Fibroblast of skin of abdomen (primary cell): ENCODE measurements around the gene RNF130. TPM values are rescaled to one million over a fixed set of nuclear protein-coding genes. Genes with fewer than 3 reads are reported as not detected.

Source experiments
- DNase-seq: peaks from one replicate; pipeline ENCODE4 v3.0.0-alpha.2; 2013
- polyA plus RNA-seq, 2 experiments: library from polyadenylated mRNA; unstranded; fragments of 120-200 nt; gene quantifications; one replicate each; pipeline ENCODE4 v1.2.1, GENCODE V29; 2013; ENCODE audit not compliant: insufficient read length in 2 of 2

RNF130 gene
- polyA plus RNA-seq (2013, experiment 1 of 2; ENCODE audit: insufficient read length), result 41.8 TPM
- polyA plus RNA-seq (2013, experiment 2 of 2; ENCODE audit: insufficient read length), result 41.4 TPM

GRCh38 chr5:180071531-180072255 is at the start of gene RNF130:
Gene RNF130 (minus strand): TSS chr5:180071759. CDS start chr5:180071702, 57 bp downstream.
- peak; percentile 94 for DNase-seq

- DNase-seq, result no peak
Observed at GRCh38 chr5:180120237-180121101, 48.9 kb upstream of the RNF130 start.

GRCh38 chr5:180119903-180120236 is 48.3 kb upstream of the RNF130 start:
- DNase-seq, result no peak

DNA sequence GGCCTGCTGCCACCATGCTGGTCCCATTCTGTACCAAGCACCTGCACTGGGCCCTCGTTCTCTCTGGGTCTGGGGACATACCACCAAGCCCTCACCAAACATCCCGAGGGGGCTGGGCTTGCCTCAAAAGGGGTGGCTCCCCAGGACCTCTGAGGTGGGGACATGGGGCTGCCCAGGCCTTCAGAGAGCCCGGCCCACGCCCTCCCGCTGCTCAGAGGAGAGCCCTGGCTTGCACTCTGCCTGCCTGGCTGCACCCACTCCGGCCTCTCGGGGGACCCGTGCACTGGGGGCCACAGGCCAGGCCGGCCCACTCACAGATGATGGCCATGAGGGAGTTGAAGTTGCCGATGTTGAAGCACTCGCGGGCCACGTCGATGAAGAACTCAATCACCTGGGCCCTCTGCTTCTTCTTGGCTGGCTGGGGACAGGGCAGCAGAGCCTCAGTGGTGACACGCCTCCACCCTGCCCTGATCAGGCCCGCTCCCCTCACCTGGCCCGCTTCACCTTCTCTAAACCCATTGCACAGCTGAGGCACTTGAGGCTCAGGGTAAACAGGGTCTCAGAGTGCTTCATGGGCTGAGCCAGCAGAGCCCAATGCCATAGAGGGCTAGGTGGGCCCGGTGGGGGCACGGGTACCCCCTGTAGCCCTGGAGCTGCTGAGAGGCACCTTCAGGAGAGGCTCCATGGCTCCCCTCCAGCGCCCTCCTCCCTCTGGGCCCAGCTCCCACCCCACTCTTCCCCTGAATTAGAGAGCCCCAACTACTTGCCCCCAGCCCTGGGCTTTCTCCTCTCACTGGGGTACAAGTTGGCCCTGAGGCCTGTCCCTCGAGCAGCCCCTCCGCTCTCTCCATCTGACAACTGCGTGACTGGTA is 47.7 kb upstream of the RNF130 start:
- no peak for DNase-seq

DNA sequence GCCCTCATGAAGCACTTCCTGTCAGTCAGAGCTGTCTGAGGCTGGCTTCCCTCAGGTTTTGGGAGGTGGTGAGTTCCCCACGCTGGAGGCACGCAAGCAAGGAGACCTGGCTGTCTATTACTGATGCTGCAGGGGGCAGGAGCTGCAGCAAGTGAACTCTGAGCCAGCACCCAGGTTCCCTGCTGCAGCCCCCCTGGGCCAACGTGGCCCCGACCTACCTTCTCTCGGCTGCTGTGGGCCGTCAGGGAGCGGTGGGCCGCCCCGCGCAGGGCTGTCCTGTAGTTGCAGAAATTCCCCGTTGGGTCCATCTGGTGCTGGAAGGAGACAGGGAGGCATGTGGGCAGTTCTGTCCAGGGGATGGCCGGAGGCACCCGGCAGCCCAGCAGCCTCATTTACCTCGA is 46.8 kb upstream of the RNF130 start:
- DNase-seq, result no peak

DNA sequence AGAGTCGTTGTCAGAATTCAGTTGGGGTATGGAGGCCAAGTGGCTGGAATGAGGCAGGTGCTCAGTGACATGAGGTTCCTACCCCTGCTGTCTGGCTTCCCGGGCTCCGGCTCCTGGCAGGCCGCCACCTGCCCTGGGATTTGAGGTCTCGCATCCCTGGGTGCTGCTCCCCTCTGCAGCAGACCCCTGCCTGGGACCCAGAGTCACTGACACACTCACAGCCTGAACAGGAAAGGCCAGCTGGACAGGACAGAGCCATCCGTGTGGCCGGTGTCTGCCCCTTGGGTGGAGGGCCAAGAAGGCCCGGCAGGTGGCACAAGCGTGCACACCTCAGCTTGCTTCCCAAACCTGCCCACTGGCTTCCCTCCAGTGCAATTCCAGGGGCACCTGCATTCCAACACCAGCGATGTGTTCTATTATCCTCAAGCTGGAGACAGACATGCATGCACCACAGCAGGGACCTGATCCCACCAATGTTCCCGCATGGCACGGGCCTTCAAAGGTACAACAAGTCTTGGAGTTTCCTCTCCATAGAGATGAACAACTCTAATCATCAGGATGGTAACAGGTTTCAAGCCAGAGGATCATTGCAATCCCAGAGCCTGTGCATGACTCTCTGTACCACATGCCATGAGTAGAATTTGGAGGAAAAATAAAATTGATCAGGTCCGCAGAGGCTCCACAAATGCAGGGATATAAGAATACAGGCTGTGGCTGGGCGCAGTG is 45.6 kb upstream of the RNF130 start:
- DNase-seq, result no peak

DNA sequence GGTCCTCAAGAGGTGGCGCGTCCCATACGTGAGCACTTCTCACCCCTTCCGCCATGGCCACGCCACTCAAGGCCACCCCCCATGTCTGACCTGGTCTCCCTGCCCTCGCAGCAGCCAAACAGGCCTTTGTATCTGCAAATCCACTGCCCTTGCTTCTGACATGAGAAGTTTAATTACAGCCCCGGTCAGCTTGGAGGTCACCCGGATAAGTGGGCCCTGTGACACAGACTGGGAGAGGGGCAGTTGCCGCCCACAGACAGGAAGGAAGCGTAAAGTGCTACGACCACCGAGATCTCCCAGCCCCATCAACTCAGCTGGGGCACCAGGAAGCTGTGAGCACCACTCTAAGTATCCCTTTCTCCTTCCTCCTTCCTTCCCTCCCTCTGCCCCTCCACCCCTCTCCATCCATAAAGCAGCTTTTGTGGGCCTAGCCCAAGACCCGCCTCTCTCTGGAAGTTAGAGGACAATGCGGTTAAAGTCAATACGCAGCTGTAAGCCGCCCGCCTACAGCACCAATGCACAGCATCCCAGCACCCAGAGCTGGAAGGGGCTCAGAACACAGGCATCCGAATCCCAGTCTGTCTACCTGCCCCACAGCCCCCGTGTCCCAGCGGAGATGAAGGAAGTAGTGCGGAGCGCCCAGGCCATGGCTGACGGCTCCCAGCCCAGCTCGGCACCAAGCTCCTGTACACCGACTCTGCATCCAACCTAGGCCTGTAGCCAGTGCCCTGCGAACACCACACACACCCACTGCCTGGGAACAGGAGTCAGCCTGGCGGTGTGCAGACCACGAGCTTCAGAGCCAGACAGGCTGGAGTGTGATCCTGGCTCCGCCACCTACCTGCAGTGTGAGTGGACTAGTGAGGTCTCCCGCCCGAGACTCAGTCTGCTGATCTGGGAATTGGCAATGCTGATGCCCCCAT is 44.8 kb upstream of the RNF130 start:
- DNase-seq, result no peak

- DNase-seq, result no peak
Observed at GRCh38 chr5:180115326-180116076, 43.9 kb upstream of the RNF130 start.

GRCh38 chr5:180114304-180115003 is 42.9 kb upstream of the RNF130 start:
- no peak for DNase-seq

DNA sequence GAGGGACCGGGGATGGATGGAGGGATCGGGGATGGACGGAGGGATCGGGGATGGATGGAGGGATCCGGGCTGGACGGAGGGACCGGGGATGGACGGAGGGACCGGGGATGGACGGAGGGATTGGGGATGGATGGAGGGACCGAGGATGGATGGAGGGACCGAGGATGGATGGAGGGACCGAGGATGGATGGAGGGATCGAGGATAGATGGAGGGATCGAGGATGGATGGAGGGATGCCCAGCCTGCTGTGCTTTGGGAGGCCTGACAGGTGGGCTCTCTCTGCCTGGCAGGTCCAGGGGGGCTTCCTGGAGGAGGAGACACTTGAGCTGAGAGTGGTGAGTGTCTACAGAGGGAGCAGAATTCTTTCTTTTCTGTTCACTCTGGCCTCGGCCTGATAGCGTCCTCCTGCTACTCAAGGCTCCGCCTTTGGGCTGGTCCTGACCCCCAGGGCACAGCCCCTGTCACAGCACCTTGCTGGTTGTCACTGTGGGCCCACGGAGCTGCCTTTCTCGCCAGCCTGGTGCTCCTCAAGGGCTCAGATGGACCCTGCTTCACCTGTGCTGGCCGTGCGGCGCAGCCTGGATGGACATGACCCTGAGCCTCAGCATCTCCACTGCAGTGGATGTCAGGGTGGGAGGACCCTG is 42.2 kb upstream of the RNF130 start:
- no peak for DNase-seq

GRCh38 chr5:180112181-180112861 is 40.8 kb upstream of the RNF130 start:
- no peak for DNase-seq

DNA sequence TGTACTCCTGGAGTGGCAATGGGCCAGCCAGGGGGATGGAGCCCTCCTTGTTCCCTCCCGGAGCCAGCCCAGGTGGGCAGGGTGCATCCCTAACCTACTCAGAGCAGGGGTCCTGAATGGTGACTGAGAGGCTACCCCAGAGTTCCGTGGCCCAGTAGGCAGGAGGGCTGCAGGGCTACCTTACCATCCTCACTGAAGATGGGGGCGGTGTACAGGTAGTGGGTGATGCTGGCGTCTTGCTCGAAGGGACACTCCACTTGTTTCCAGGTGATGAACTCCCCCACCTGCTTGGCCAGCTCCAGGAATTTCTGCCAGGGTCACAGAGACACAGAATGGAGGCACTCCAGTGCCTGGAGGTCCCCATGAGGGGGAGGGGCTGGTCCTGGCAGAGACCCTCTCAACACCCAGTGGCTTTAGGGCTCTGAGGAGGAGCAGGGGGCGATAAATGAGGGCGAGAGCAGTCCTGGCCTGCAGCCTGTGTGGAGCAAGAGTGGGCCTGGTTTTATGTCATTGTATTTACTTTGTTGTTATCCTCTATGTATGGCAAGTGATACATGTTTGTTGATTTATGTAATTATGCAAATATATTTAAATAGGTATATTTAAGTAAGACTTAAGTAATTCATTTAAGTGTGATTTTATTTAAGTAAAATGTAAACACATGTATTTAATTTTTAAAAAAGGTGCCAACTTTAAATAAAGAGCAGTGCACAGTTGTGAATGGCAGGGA is 39.9 kb upstream of the RNF130 start:
- no peak for DNase-seq

DNA sequence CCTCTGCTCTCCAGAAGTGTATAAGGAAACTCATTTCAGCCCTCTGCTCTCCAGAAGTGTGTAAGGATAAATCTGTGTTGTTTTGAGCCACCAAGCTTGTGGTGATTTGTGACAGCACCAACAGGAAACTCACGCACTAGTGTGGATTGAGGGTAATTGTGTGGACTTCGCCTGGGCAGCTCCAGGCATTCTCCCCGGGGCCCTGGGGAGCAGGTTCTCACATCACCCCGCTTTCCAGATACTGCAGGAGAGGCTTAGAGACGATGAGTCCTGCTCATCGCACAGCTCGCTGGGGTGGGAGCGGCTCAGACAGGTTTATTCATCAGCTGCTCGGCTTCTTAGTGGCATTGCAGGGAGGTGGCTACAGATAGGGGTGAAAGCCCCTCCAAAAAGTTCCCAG is 38.4 kb upstream of the RNF130 start:
- no peak for DNase-seq

DNA sequence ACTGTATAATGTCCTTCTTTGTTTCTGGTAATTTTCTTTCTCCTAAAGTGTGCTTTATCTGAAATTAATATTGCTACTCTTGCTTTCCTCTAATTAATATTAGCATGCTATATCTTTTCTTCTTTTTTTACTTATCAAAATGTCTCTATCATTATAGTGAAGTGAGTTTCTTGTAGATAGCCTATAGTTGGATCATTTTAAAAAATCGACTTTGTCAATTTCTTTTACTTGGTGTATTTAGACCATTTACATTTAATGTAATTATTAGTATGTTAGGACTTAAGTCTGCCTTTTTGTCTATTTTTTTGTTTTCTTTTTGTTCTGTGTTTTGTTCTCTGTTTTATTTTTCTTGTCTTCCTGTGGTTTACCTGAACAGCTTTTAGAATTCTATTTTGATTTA is 35.4 kb upstream of the RNF130 start:
- DNase-seq, result no peak

DNA sequence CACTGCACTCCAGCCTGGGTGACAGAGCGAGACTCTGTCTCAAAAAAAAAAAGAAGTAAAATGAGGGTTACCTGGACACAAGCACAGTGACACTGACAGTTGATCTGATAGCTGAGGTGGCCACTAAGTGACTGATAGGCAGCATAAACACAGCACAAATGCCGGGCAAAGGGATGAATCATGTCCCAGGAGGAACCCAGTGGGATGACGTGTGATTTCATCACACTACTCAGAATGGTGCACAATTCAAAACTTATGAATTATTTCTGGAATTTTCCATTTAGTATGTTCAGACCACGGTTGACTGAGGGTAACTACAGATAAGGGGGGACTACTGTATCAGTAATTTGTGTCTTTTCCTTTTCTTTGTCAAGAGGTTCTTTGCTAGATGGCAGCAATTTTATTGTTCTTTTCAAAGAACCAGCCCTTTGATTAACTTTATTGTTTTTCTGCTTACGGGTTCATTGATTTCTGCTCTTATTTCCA is 34.3 kb upstream of the RNF130 start:
- DNase-seq, result no peak

GRCh38 chr5:180104168-180104530 is 32.6 kb upstream of the RNF130 start:
- DNase-seq, result no peak

DNA sequence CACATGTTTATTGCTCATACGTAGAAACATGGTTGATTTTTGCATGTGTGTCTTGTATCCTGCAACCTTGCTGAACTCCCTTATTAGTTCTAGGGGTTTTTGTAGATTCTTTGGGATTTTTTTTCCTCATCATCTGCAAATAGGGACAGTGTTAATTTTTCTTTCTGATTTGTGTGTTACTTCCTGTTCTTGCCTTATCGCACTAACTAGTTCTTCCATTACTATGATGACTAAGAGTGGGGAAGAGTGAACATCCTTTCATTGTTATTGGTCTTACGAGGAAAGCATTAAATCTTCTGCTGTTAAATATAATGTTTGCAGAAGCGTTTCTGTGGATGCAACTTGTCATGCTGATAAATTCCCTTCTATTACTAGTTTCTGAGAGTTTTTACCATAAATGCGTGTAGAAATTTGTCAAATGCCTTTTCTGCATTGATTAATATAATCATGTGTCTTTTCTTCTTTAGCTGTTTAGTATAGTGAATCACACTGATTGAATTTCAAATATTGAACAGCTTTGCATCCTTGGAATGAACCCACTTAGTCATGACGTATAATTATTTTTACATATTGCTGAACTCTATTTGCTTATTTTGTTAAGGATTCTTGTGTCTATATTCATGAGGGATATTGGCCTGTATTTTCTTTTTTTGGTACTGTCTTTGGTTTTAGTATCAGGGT is 32.1 kb upstream of the RNF130 start:
- DNase-seq, result no peak
